Endothelial cell of umbilical vein (primary cell): Measurements from ENCODE around the gene PTPN13. TPM values are rescaled to one million over a fixed set of nuclear protein-coding genes. Genes with fewer than 3 reads are reported as not detected.

ENCODE experiments used
- BruUV-seq: library from RNA; stranded (reverse); fragments of 400-500 nt; replicated peaks from 2 replicates; lab custom pipeline; 2021; lab: Mats Ljungman, UMichigan
- CTCF ChIA-PET: fragments of 300-600, 350-600 bp; sonication (Branson Sonifier 250); formaldehyde crosslinking; loops from one replicate; lab custom pipeline; 2021; ENCODE audit warnings: antibody characterized with exemption, inconsistent platforms; lab: Charles Lee
- POLR2A ChIA-PET: fragments of 300-600, 350-600 bp; sonication (Branson Sonifier 250); formaldehyde crosslinking; loops from one replicate; lab custom pipeline; 2021; ENCODE audit warnings: antibody characterized with exemption, inconsistent platforms; lab: Charles Lee
- DNase-seq: peaks from one replicate; pipeline ENCODE4 v3.0.0-alpha.2; 2011; ENCODE audit warnings: low read depth, low spot score
- FAIRE-seq: peaks from 2 replicates; lab custom pipeline; 2011; peaks lifted over from hg19 to GRCh38; lab: Jason Lieb, UNC
- H2AFZ ChIP-seq: 2 replicates; pipeline ENCODE4 v1.6.0; 2012; ENCODE audit warnings: low read depth, low read length, control low read depth, inconsistent platforms
- H3K27ac ChIP-seq: 2 replicates; pipeline ENCODE4 v1.5.1; 2011; ENCODE audit warnings: low read depth, mild to moderate bottlenecking, control low read depth, low read length, moderate library complexity; ENCODE audit not compliant: insufficient read depth
- H3K27me3 ChIP-seq, 2 experiments: 2 replicates each; pipeline versions ENCODE4 v1.6.0 to v1.6.1; 2011; ENCODE audit warnings: low read length in 2 of 2, mixed read lengths in 1 of 2; ENCODE audit not compliant: control insufficient read depth in 2 of 2, insufficient read depth in 2 of 2
- H3K36me3 ChIP-seq, 2 experiments: 2 replicates in 1 of 2; 3 replicates in 1 of 2; pipeline ENCODE4 v1.5.1; 2011; ENCODE audit warnings: low read length in 2 of 2, mild to moderate bottlenecking in 1 of 2, moderate library complexity in 1 of 2; ENCODE audit not compliant: control insufficient read depth in 2 of 2, insufficient read depth in 2 of 2; ENCODE audit errors: extremely low read depth in 1 of 2
- H3K4me1 ChIP-seq: 3 replicates; pipeline ENCODE4 v1.5.1; 2011; ENCODE audit warnings: mild to moderate bottlenecking, low read length; ENCODE audit not compliant: control insufficient read depth, insufficient read depth; ENCODE audit errors: extremely low read depth
- H3K4me2 ChIP-seq: 2 replicates; pipeline ENCODE4 v1.6.1; 2011; ENCODE audit warnings: low read length, control low read depth, mixed read lengths; ENCODE audit not compliant: insufficient read depth
- H3K4me3 ChIP-seq, 3 experiments: fragments of 200-600 bp in 1 of 3; sonication (generic), shearing (Covaris generic) in 1 of 3; replicated peaks in 1 of 3; 2 replicates each; pipeline ENCODE4 v1.5.1; 2011 to 2016; ENCODE audit warnings: control low read depth in 3 of 3, low read length in 3 of 3, mild to moderate bottlenecking in 2 of 3, inconsistent platforms in 1 of 3, low read depth in 1 of 3, moderate library complexity in 1 of 3; ENCODE audit not compliant: insufficient read depth in 1 of 3
- H3K79me2 ChIP-seq: 2 replicates; pipeline ENCODE4 v1.6.0; 2012; ENCODE audit warnings: low read length, inconsistent platforms; ENCODE audit not compliant: control insufficient read depth, insufficient read depth
- H3K9ac ChIP-seq: replicated peaks from 2 replicates; pipeline ENCODE3; 2011; ENCODE audit warnings: low read length, control low read depth; ENCODE audit not compliant: insufficient read depth; ENCODE audit errors: extremely low read depth
- H3K9me1 ChIP-seq: replicated peaks from 3 replicates; pipeline ENCODE4 v1.6.0; 2011; ENCODE audit warnings: mild to moderate bottlenecking, low read length; ENCODE audit not compliant: control insufficient read depth, insufficient read depth; ENCODE audit errors: extremely low read depth
- H3K9me3 ChIP-seq: replicated peaks from 2 replicates; pipeline ENCODE4 v1.5.1; 2012; ENCODE audit warnings: low read length, inconsistent platforms; ENCODE audit not compliant: control insufficient read depth, insufficient read depth
- H4K20me1 ChIP-seq: replicated peaks from 2 replicates; pipeline ENCODE3; 2011; ENCODE audit warnings: mild to moderate bottlenecking, low read length; ENCODE audit not compliant: control insufficient read depth, insufficient read depth; ENCODE audit errors: extremely low read depth
- CTCF ChIP-seq, 2 donors: IDR thresholded peaks; 1 replicate in 1 of 2; 2 replicates in 1 of 2; pipeline ENCODE4 v1.5.1; 2011; ENCODE audit warnings: low read length in 2 of 2, mild to moderate bottlenecking in 2 of 2, moderate library complexity in 2 of 2, control low read depth in 1 of 2, inconsistent platforms in 1 of 2, low read depth in 1 of 2; ENCODE audit not compliant: insufficient read depth in 1 of 2; ENCODE audit errors: extremely low read depth in 1 of 2
- EZH2 ChIP-seq: IDR thresholded peaks from 2 replicates; pipeline ENCODE4 v1.6.1; 2012; ENCODE audit warnings: borderline replicate concordance, low read depth, mild to moderate bottlenecking, moderate library complexity, low read length, inconsistent platforms; ENCODE audit not compliant: severe bottlenecking
- FOS ChIP-seq: IDR thresholded peaks from 2 replicates; pipeline ENCODE4 v1.6.1; 2011; ENCODE audit warnings: mild to moderate bottlenecking, low read length, moderate library complexity, borderline replicate concordance; ENCODE audit not compliant: insufficient read depth
- GATA2 ChIP-seq: IDR thresholded peaks from 2 replicates; pipeline ENCODE4 v1.7.0; 2011; ENCODE audit warnings: low read depth, mild to moderate bottlenecking, moderate library complexity, mixed read lengths, low read length; ENCODE audit not compliant: insufficient read length, insufficient read depth
- JUN ChIP-seq: IDR thresholded peaks from 2 replicates; pipeline ENCODE4 v1.6.1; 2011; ENCODE audit warnings: borderline replicate concordance, low read depth; ENCODE audit not compliant: insufficient read length, insufficient read depth
- MAX ChIP-seq: IDR thresholded peaks from 2 replicates; pipeline ENCODE4 v1.6.1; 2011; ENCODE audit not compliant: insufficient read depth, insufficient read length
- MYC ChIP-seq: IDR thresholded peaks from one replicate; pipeline ENCODE4 v1.6.1; 2011; ENCODE audit warnings: mild to moderate bottlenecking, low read depth, low read length
- POLR2A ChIP-seq: IDR thresholded peaks from 2 replicates; pipeline ENCODE4 v1.6.1; 2012; ENCODE audit warnings: low read depth, mild to moderate bottlenecking, control low read depth, low read length
- POLR2AphosphoS5 ChIP-seq: IDR thresholded peaks from 2 replicates; pipeline ENCODE4 v1.6.1; 2012; ENCODE audit warnings: low read depth, mild to moderate bottlenecking, control low read depth, low read length, moderate library complexity; ENCODE audit not compliant: insufficient read depth
- dilution Hi-C: fragments of 300-500 bp; cut with MboI; formaldehyde crosslinking; loops from one replicate; pipeline ENCODE4 v1.15.0; 2019; ENCODE audit warnings: low sequenced_read_pairs; ENCODE audit not compliant: extremely low pct_ligation_motif_present
- intact Hi-C: fragments of 100-400 bp; cut with micrococcal nuclease; formaldehyde crosslinking; loops from one replicate; pipeline ENCODE4 v1.10.0; 2022
- polyA plus RNA-seq, 4 experiments: library from polyadenylated mRNA; depleted of rRNA in 3 of 4; stranded (reverse) in 3 of 4; unstranded in 1 of 4; fragments of >200 nt; gene quantifications; 2 replicates each; pipeline versions ENCODE4 v1.2.1 to v1.2.3, GENCODE V29; 2011 to 2012; ENCODE audit warnings: missing spikeins in 1 of 4
- total RNA-seq: library from RNA; stranded (reverse); gene quantifications from 2 replicates; pipeline ENCODE4 v1.2.3, GENCODE V29; 2021

PTPN13 gene
- total and polyA plus RNA-seq, 2 donors (not counting 3 experiments of a cell fraction or from before 2014, with no cell fraction given), result 0.69 to 2.9 TPM

- no peak overlapping the region for H3K27ac ChIP-seq
- no peaks in the 10 kb centered on the region for H3K27me3 ChIP-seq
- no peaks in the 10 kb centered on the region for H3K9me1 ChIP-seq
- TF ChIP-seq MYC, result no peak
- no peak for TF ChIP-seq POLR2A
- TF ChIP-seq JUN, result no peak
- TF ChIP-seq GATA2, result no peak
- TF ChIP-seq POLR2AphosphoS5, result no peak
- no peak for TF ChIP-seq CTCF (IDR thresholded peaks at IDR 0.05; ENCODE audit: extremely low read depth in 1 of 2, insufficient read depth in 1 of 2, low read depth in 1 of 2, low read length in 2 of 2)
- TF ChIP-seq EZH2, result no peak
- TF ChIP-seq FOS, result no peak
- no peak for TF ChIP-seq MAX
- no peaks in the 10 kb centered on the region for H4K20me1 ChIP-seq
- DNase-seq, result no peak
- H3K4me2 ChIP-seq, result no peak overlapping the region
- no peak for FAIRE-seq
- no peaks in the 10 kb centered on the region for H3K36me3 ChIP-seq
- intact Hi-C loops (no loop called here), dilution Hi-C loops (no loop called here)
- H3K79me2 ChIP-seq, result no peaks in the 10 kb centered on the region
- no peaks in the 10 kb centered on the region for H3K9me3 ChIP-seq
- CTCF ChIA-PET, result interaction anchor here (0.6 kb wide), 1 partner anchor 393 kb away, joined by 3 read pairs; no protein-coding TSS in a partner anchor
- no peak overlapping the region for H2AFZ ChIP-seq
- no peak overlapping the region for H3K4me3 ChIP-seq
- no peaks in the 10 kb centered on the region for H3K4me1 ChIP-seq
- H3K9ac ChIP-seq, result no peak overlapping the region
- POLR2A ChIA-PET, result no interaction called here
- BruUV-seq, result no TSS peak
Observed at GRCh38 chr4:86757468-86757867, 163.4 kb downstream of the PTPN13 start.
